ENCODE measurements around the gene CHPT1. TPM values are rescaled to one million over a fixed set of nuclear protein-coding genes. Genes with fewer than 3 reads are reported as not detected.

CHPT1 gene
- total and polyA plus RNA-seq, 2 donors (not counting 3 experiments of a cell fraction or from before 2014, with no cell fraction given) = 12.1 to 19.3 TPM

- no peak overlapping the region for H3K9ac ChIP-seq (replicated peaks; ENCODE audit: extremely low read depth, insufficient read depth, low read length)
- H2AFZ ChIP-seq (ENCODE audit: low read depth, low read length) = no peak overlapping the region
- CTCF ChIA-PET = interaction anchor here (0.6 kb wide), 1 partner anchor 19 kb away, joined by 4 read pairs; no protein-coding TSS in a partner anchor
- no peaks in the 10 kb centered on the region for H3K79me2 ChIP-seq (ENCODE audit: control insufficient read depth, insufficient read depth, low read length)
- H3K4me3 ChIP-seq (replicated peaks in 1 of 3; ENCODE audit: insufficient read depth in 1 of 3, low read depth in 1 of 3, low read length in 3 of 3) = no peak overlapping the region
- H3K9me3 ChIP-seq (replicated peaks; ENCODE audit: control insufficient read depth, insufficient read depth, low read length) = no peaks in the 10 kb centered on the region
- no peak overlapping the region for H3K4me2 ChIP-seq (ENCODE audit: insufficient read depth, low read length)
- no peaks in the 10 kb centered on the region for H4K20me1 ChIP-seq (replicated peaks; ENCODE audit: control insufficient read depth, extremely low read depth, insufficient read depth, low read length)
- peaks cover 0 to 8% of the 10 kb centered on the region in 2 experiments for H3K36me3 ChIP-seq (ENCODE audit: control insufficient read depth in 2 of 2, extremely low read depth in 1 of 2, insufficient read depth in 2 of 2, low read length in 2 of 2)
- FAIRE-seq = no peak
- dilution Hi-C loops (cut with MboI; ENCODE audit: extremely low pct_ligation_motif_present, low sequenced_read_pairs) = no loop called here
- no TSS peak for BruUV-seq (replicated peaks)
- no peak overlapping the region for H3K27ac ChIP-seq (ENCODE audit: insufficient read depth, low read depth, low read length)
- H3K4me1 ChIP-seq (ENCODE audit: control insufficient read depth, extremely low read depth, insufficient read depth, low read length) = no peaks in the 10 kb centered on the region
- no peak for DNase-seq (ENCODE audit: low read depth, low spot score)
- intact Hi-C loops (cut with micrococcal nuclease) = no loop called here
- POLR2A ChIA-PET = no interaction called here
- no peaks in the 10 kb centered on the region for H3K27me3 ChIP-seq (ENCODE audit: control insufficient read depth in 2 of 2, insufficient read depth in 2 of 2, low read length in 2 of 2)
- no peaks in the 10 kb centered on the region for H3K9me1 ChIP-seq (replicated peaks; ENCODE audit: control insufficient read depth, extremely low read depth, insufficient read depth, low read length)
- TF ChIP-seq MYC (IDR thresholded peaks at IDR 0.05; ENCODE audit: low read depth, low read length) (no peak), POLR2A (IDR thresholded peaks at IDR 0.05; ENCODE audit: low read depth, low read length) (no peak), EZH2 (IDR thresholded peaks at IDR 0.05; ENCODE audit: borderline replicate concordance, low read depth, low read length, severe bottlenecking) (no peak), GATA2 (IDR thresholded peaks at IDR 0.05; ENCODE audit: insufficient read depth, insufficient read length, low read depth, low read length) (no peak), FOS (IDR thresholded peaks at IDR 0.05; ENCODE audit: borderline replicate concordance, insufficient read depth, low read length) (no peak), JUN (IDR thresholded peaks at IDR 0.05; ENCODE audit: borderline replicate concordance, insufficient read depth, insufficient read length, low read depth) (no peak)
- TF ChIP-seq, protein P1, sequence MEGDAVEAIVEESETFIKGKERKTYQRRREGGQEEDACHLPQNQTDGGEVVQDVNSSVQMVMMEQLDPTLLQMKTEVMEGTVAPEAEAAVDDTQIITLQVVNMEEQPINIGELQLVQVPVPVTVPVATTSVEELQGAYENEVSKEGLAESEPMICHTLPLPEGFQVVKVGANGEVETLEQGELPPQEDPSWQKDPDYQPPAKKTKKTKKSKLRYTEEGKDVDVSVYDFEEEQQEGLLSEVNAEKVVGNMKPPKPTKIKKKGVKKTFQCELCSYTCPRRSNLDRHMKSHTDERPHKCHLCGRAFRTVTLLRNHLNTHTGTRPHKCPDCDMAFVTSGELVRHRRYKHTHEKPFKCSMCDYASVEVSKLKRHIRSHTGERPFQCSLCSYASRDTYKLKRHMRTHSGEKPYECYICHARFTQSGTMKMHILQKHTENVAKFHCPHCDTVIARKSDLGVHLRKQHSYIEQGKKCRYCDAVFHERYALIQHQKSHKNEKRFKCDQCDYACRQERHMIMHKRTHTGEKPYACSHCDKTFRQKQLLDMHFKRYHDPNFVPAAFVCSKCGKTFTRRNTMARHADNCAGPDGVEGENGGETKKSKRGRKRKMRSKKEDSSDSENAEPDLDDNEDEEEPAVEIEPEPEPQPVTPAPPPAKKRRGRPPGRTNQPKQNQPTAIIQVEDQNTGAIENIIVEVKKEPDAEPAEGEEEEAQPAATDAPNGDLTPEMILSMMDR (IDR thresholded peaks at IDR 0.05; ENCODE audit: extremely low read depth in 1 of 2, insufficient read depth in 1 of 2, low read depth in 1 of 2, low read length in 2 of 2) = no peak
Measured at GRCh38 chr12:101740566-101740965, 43.1 kb downstream of the CHPT1 start.

Measured in endothelial cell of umbilical vein (primary cell).